GM21528 (cell line): ENCODE data around the gene ALDH4A1.

Experiments
- ATAC-seq: cut with Tn5 transposase; IDR thresholded peaks from one replicate; pipeline ENCODE4 v1.9.1; 2021; ENCODE audit warnings: mild to moderate bottlenecking, moderate library complexity; ENCODE audit not compliant: unreplicated experiment, low FRiP score

ALDH4A1 gene

GRCh38 chr1:18939398-18940302 is 37.3 kb upstream of the ALDH4A1 start:
- no peak for ATAC-seq

GRCh38 chr1:18938707-18939070 is 36.3 kb upstream of the ALDH4A1 start:
- ATAC-seq: no peak

GRCh38 chr1:18938008-18938706 is 35.8 kb upstream of the ALDH4A1 start:
- no peak for ATAC-seq

GRCh38 chr1:18937539-18937938 is 35.2 kb upstream of the ALDH4A1 start:
- no peak for ATAC-seq

GRCh38 chr1:18936814-18937481 is 34.6 kb upstream of the ALDH4A1 start:
- no peak for ATAC-seq

- ATAC-seq: no peak
These were observed 34.1 kb upstream of the ALDH4A1 start for GRCh38 chr1:18936471-18936813.

GRCh38 chr1:18934205-18935000 is 32.0 kb upstream of the ALDH4A1 start:
- ATAC-seq: no peak

- ATAC-seq: no peak
These were observed 30.5 kb upstream of the ALDH4A1 start for GRCh38 chr1:18932879-18933278.

GRCh38 chr1:18932387-18932786 is 30.0 kb upstream of the ALDH4A1 start:
- no peak for ATAC-seq

GRCh38 chr1:18931730-18932129 is 29.4 kb upstream of the ALDH4A1 start:
- no peak for ATAC-seq

- ATAC-seq: no peak
These were observed 27.3 kb upstream of the ALDH4A1 start for GRCh38 chr1:18929686-18930085.

GRCh38 chr1:18928985-18929384 is 26.6 kb upstream of the ALDH4A1 start:
- ATAC-seq: no peak

- ATAC-seq: no peak
These were observed 26.1 kb upstream of the ALDH4A1 start for GRCh38 chr1:18928406-18928805.

GRCh38 chr1:18927654-18928272 is 25.4 kb upstream of the ALDH4A1 start:
- no peak for ATAC-seq

GRCh38 chr1:18927082-18927653 is 24.8 kb upstream of the ALDH4A1 start:
- no peak for ATAC-seq

- peak; percentile 74 for ATAC-seq
These were observed 24.1 kb upstream of the ALDH4A1 start for GRCh38 chr1:18926315-18927081.

- no peak for ATAC-seq
These were observed 22.9 kb upstream of the ALDH4A1 start for GRCh38 chr1:18925279-18925678.

GRCh38 chr1:18924221-18924691 is 21.9 kb upstream of the ALDH4A1 start:
- ATAC-seq: no peak

- ATAC-seq: no peak
These were observed 21.4 kb upstream of the ALDH4A1 start for GRCh38 chr1:18923756-18924211.
